HG03108 (cell line): ENCODE measurements around the gene KLHL36.
"Not testable (repeated sequence)": the region's sequence is repeated elsewhere in the genome, so short reads cannot be mapped to it uniquely, and the experiment has no call there.

Experiments
- ATAC-seq: cut with Tn5 transposase; IDR thresholded peaks from one replicate; pipeline ENCODE4 v1.9.1; 2021; ENCODE audit warnings: moderate library complexity; ENCODE audit not compliant: unreplicated experiment

The KLHL36 gene

DNA sequence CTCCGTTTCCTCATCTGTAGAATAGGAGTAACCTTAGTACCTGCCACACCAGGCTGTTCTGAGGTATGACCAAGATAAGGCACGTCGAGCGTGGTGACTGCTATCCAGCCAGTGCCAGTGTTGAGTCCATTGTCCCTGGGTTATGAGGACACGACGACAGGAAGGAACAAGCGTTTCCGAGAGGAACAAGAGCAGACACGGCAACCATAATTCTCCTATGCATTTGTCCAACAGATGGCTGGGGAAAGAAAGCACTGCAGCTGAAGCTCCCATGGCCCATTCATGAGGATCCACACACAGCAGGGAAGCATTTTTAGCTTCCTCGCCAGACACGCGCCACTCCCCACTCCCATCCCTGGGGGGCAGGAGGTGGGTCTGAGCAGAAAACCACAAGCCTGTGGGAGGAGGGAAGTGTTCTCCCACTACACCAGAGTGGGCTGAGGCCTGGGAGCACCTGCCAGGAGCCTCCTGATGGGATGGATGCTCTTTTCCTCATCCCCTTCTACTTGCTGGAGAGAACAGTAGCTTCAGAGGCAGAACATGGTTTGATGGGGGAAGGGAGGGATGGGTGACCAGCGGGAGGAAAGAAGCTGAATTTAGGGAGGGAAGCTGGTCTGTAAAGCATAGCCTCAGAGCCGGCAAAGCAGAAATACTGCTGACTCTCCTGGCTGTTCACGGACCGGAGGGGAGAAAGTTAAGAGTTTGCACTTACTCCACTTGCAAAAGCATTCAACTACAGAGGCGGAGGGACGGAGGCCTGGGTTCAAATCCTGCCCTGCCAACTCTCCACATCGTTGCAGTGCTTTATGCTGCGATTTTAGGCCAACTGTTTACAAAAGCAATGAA is 33.1 kb upstream of the KLHL36 start:
- ATAC-seq: no peak

- no peak for ATAC-seq
These were observed 31.8 kb upstream of the KLHL36 start for GRCh38 chr16:84616515-84616914.

DNA sequence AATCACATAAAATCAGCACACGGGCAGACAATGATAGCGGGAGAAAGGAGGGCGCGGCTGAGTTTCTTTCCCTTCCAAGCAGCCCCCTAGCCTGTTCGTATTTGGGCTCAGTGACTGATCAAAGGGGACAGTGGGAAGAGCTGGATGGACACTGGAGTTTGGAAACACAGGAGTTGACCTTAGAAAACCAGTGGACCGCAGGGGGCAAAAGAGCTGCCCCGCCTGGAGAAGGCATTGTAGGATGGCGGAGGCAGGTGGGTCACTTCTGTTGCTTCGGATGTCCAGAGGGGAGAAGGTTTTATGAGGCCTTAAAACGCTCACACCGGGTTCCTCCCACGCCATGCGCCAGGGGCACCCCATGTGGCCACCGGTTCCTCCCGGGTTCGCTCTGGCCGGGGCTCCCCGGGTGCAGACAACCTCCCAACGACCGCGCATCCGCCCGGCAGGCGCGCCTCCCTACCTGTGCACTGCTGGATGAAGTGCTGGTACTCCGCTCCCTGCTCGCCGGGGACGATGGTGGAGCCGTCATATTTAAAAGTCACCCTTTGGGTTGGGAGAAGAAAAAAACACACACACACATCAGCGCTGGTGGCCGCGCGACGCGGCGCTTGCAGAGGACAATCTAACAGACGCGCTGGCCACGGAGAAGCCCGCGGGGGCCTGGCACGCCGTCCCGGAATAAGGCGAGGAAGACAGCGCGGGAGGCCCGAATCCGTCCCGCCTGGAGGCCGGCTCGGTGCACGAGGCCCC is 31.1 kb upstream of the KLHL36 start:
- peak; percentile 30 for ATAC-seq

DNA sequence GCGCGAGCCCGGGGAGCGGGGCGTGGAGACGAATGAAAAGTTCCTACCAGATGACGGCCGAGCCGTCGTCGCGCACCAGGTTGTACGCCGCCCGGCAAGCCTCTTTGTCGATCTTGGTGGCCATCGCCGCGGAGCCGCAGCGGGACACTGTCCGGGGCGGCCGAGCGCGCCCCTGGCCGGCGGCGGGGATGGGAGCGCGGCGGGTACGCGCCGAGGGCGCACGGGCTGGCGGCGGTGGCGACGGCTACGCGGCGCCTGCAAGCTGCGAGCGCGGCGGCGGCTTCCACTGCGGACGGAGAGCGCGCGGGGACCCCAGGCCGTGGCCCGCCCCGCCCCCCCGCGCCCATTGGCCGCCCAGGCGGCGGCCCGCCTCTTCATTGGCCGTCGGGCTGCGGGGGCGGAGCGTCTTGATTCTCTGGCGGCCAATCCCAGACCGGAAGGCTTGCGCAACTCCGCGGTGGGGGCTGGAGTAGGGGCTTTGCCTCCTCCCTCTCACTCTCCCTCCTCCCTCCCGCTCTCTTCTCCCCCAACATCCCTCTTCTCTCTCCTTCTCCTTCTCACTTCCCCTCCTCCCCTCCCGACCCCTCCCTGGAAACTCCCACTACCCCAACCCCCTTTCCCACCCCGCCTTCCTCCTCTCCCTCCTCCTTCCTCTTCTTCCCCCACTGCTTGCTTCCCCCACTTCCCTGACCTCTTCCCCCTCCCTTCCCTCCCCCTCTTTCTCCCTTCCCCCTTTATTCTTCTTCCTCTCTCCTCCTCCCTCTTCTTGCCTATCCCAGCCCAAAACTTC is 30.3 kb upstream of the KLHL36 start, which contains the start of gene COTL1:
TSS of gene COTL1 (minus strand) at position 288 of the 790 bp plus-strand sequence. CDS start at position 124, 164 bp downstream.
- ATAC-seq: peak; percentile 72

DNA sequence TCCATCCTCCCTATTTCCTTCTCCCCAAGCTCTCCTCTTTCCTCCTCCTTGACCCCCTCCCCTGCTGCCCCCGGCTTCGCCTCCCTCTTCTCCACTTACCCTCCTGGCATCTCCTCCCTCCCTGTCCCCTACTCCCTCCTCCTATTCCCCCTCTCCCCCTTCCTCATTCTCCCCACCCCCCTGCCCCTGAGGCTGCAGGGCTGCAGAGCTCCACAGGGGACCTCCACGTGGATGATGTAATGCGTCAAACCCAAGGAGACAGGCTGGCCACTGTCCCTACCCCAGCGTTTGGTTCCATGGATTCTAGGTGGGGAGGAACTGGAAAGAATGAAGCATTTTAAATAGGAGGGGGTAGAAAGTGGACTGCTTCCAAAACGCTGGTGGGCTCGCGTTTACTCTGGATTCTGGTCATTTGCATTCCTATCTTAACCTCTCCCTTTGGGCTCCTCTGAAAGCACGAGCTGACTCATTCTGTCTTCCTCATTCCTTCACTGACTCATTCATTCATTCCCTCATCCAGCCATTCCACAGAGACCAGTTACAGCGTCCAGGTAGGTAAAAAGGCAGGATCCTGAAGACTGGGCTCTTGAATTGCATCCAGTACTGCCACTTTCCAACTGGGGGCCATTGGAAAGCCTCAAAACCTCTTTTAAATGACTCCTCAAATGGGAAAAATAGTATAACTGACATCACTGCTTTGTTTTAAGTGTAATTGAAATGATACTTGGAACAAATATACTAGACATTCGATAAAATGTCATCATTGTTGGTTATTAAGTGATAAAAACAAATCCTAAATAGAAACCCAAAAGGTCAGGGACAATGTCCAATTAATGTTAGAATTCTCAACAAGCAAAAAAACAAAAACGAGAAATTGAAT is 29.5 kb upstream of the KLHL36 start:
- no peak for ATAC-seq

DNA sequence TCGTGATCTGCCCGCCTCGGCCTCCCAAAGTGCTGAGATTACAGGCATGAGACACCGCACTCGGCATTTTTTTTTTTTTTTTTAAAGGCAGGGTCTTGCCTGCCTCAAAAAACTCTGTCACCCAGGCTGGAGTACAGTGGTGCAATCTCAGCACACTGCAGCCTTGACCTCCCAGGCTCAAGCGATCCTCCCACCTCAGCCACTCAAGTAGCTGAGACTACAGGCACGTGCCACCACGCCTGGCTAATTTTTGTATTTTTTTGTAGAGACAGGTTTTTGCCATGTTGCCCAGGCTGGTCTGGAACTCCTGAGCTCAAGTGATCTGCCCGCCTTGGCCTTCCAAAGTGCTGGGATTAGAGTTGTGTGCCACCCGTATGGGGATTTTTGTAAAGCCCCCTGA is 27.4 kb upstream of the KLHL36 start:
- ATAC-seq: not testable (repeated sequence)

DNA sequence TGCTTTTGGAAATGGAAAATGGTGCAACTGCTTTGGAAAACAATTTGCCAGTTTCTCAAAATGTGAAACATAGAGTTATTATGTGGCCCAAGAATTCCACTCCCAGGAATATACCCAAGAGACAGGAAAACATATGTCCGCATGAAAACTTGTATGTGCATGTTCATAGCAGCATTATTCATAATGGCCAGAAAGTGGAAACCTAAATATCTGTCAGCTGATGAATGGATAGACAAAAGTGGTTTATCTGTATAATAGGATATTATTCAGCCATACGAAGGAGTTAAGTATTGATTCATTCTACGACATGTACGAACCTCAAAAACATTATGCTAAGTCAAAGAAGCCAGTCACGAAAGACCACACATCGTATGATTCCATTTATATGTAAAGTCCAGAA is 22.8 kb upstream of the KLHL36 start:
- ATAC-seq: no peak

DNA sequence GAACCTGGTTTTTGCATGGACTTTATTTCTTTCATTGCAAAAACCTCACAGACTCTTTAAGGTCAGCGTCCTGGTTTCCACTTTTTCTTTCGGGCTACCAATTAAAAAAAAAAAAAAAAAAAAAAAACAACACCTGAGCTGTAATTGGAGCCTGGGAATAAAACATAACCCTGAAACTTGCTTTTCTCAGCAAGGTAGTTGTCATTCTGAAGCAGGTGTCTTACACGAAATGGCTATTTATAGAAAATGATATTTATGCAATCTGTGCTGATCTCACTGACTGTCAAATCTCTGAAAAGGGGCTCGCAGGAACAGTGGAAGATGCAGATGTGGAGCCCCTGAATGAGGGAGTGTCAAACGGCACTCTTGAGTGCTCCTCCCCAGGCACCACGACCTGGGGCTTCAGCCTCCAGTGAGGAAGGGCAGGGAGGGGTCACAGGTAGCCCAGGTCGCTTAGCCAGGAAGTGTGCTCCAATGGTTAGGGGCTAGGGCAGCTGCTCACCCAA is 20.0 kb upstream of the KLHL36 start:
- ATAC-seq: no peak

DNA sequence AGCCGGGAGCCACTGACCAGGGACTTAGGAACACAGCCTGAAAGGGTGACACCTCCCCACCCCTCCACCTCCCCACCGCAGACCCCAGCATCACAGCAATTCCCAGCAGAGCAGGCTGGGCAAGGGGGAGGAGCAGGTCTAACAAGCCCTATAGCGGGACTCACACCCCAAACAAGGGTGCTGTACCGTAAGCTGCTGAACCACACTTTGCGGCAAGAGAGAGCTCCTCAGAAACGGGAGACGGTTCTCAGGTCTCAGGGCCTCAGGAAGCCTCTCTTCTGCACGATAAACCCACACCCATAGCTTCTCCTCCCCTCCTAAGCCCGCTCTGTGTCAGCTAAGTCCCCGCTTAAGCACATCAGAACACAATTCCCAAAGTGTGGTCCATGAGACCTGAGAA is 18.7 kb upstream of the KLHL36 start:
- ATAC-seq: no peak

DNA sequence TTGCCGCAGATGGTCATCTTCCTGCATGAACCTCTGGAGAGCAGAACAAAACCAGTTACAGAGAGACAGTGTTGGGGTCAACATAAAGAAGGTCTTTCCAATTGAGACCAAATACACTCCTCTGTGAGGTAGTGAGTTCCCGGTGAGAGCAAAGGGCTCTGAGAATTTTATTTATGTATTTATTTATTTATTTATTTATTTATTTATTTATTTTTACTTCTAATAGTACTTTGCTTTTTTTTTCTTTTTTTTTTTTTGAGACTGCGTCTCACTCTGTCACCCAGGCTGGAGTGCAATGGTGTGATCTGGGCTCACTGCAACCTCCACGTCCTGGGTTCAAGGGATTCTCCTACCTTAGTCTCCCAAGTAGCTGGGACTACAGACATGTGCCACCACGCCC is 18.3 kb upstream of the KLHL36 start:
- no peak for ATAC-seq

- no peak for ATAC-seq
These were observed 17.7 kb upstream of the KLHL36 start for GRCh38 chr16:84630446-84631152.

DNA sequence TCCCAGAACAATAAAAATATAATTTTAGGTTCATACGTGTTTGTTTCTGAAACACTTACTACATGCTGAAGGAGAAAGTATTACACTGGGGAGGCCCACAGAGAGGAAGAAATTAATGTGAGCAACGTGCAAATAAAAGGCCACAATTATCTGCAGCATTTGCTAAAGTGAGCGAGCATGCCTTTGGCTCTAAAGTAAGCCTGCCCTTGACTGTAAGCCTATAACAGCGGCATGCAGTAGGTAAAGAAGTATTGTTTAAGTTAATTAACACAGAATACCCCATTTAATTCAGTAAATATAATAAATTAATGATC is 17.2 kb upstream of the KLHL36 start:
- ATAC-seq: no peak

DNA sequence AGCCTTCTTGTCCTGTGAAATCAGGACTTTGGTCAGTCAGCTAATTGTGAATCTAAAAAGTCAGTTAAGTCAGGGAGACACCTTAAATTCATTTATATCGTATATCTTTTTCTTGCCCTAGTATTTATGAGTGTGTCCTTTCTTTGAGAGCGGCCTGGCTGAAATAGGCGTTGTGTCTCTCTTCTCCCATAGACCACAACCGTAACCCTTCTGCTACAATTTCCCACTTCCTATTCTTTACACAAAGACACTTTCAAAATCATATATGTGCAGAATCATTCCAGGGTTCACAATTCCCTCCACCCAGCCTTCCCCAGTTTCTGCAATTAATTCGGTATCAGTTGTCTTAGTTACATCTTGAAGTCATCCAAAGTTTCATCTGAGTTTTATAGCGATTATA is 16.4 kb upstream of the KLHL36 start:
- no peak for ATAC-seq

GRCh38 chr16:84632862-84633261 is 15.4 kb upstream of the KLHL36 start:
- ATAC-seq: not testable (repeated sequence)

DNA sequence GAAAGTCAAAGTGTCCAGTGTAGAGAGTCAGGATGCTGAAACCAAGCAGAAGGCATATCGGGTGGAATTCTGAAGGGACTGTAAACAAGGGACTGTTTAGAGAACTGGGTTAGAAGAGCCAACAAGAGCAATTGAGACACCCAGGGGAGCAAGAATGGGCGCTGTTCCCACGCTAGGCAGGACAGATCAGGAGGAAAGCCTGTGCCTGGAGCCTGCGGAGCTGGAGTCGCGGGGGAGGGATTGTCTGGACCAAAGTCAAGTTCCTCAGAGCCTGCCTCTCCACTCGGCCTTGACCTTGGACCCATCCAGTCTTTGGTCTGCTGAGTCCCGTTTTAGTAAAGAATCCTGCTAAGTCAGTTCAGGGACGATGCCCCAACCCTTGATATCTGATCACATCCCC is 14.7 kb upstream of the KLHL36 start:
- ATAC-seq: no peak

- ATAC-seq: no peak
These were observed 12.6 kb upstream of the KLHL36 start for GRCh38 chr16:84635702-84636101.

- ATAC-seq: no peak
These were observed 10.6 kb upstream of the KLHL36 start for GRCh38 chr16:84637709-84638108.

- no peak for ATAC-seq
These were observed 10.0 kb upstream of the KLHL36 start for GRCh38 chr16:84638231-84638806.

GRCh38 chr16:84640145-84640544 is 8.2 kb upstream of the KLHL36 start:
- no peak for ATAC-seq
